Liver (tissue), 3 donors: ENCODE measurements around the gene SULT1B1.

ENCODE experiments used
- CTCF ChIP-seq: fragments of 150-350 bp; IDR thresholded peaks from 2 replicates; pipeline ENCODE4 v1.5.1; 2017; ENCODE audit warnings: improper control_type of control experiment, low read depth, low read length; ENCODE audit not compliant: missing input control
- TAF1 ChIP-seq: conservative IDR thresholded peaks from 2 replicates; pipeline ENCODE4 v1.6.1; 2016; ENCODE audit warnings: antibody characterized with exemption, mild to moderate bottlenecking
- YY1 ChIP-seq: IDR thresholded peaks from 2 replicates; pipeline ENCODE4 v1.6.1; 2016; ENCODE audit warnings: antibody characterized with exemption, mild to moderate bottlenecking
- donor health status: healthy.
- donor health status: healthy.

GRCh38 chr4:69750346-69750745 lies 10.1 kb downstream of the SULT1B1 start:
- TF ChIP-seq YY1, result no peak
- TF ChIP-seq CTCF, result no peak
- no peak for TF ChIP-seq TAF1
